Measurements from ENCODE around the gene PPARD.

- TF ChIP-seq CTCF (IDR thresholded peaks at IDR 0.05) (no peak), EZH2 (IDR thresholded peaks at IDR 0.05) (no peak), EZH2phosphoT487 (IDR thresholded peaks at IDR 0.05) (no peak)
These were observed 85.5 kb downstream of the PPARD start for GRCh38 chr6:35427851-35428321.
